Umbilical cord (tissue), 2 donors: Measurements from ENCODE around the gene NAA38. TPM values are rescaled to one million over a fixed set of nuclear protein-coding genes. Genes with fewer than 3 reads are reported as not detected.
"Not testable (repeated sequence)": the region's sequence is repeated elsewhere in the genome, so short reads cannot be mapped to it uniquely, and the experiment has no call there.

Experiments used
- DNase-seq: peaks from one replicate; pipeline ENCODE4 v3.0.0-alpha.2; 2015; ENCODE audit warnings: low spot score
- total RNA-seq: library from RNA; depleted of rRNA; stranded (reverse); fragments of >200 nt; gene quantifications from one replicate; pipeline ENCODE4 v1.2.3, GENCODE V29; 2014; ENCODE audit warnings: low replicate concordance; ENCODE audit not compliant: insufficient read depth

Gene NAA38
- total RNA-seq, 1 donor from 2014 or later, result 55.9 TPM

- DNase-seq, result peak; percentile 23
These were observed 24.7 kb upstream of the NAA38 start for GRCh38 chr17:7882068-7882467.

DNA sequence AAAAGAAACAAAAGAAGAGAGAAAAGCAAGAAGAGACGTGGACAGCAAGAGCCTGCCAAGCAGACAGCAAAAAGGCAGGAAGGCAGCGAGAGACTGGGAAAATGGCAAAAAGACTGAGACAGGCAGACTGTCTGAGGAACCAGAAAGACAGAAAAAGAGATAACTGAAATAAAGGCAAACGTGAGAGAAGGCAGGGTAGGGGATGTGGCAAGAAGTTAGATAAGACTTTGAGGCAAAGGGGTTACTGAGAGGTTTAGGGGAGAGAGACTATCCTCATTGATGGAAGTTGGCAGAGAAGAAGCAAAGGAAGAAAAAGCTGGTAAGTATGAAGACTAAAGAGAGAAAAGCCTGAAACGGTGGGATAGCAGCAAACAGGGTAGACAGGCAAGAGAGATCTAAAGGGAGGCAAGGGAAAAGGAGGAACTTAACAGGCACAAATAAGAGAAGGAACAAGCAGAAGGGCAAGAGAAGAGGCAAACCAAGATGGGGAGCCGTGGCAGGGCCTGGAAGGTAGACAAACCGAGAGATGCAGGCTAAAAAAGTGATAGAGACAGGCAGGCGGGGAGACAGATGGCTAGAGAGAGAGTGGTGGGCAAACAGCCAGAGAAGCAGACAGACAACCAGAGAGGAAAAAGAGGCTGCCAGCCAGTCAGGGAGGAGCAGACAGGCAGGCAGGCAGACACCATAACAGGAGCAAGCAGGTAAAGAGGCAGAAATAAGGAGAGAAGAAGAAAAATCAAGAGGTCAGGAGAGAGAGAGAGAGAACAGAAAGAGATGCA lies 24.1 kb upstream of the NAA38 start:
- DNase-seq, result peak; percentile 69

GRCh38 chr17:7880076-7880868 lies 22.9 kb upstream of the NAA38 start:
- no peak for DNase-seq

GRCh38 chr17:7878234-7878633 lies 20.9 kb upstream of the NAA38 start:
- no peak for DNase-seq

GRCh38 chr17:7875804-7876370 lies 18.5 kb upstream of the NAA38 start:
- no peak for DNase-seq

DNA sequence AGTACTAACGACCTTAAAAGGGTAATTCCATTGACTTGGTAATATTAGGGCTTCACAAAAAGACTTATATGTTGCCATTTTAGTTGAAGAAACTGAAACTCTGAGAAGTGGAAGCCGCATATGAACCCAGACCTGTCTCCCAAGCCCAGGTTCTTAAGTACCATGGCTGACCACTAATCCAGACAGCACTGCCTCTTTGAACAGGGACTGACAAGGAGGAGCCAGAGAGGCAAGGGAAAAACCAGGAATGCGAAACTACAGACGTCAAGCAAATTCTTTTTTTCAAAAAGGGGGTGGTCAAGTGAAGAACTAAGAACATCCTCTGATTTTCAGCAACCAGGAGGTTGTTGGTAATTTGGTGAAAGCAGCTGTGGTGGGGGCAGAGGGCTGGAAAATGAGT lies 15.7 kb upstream of the NAA38 start:
- DNase-seq, result peak; percentile 73

DNA sequence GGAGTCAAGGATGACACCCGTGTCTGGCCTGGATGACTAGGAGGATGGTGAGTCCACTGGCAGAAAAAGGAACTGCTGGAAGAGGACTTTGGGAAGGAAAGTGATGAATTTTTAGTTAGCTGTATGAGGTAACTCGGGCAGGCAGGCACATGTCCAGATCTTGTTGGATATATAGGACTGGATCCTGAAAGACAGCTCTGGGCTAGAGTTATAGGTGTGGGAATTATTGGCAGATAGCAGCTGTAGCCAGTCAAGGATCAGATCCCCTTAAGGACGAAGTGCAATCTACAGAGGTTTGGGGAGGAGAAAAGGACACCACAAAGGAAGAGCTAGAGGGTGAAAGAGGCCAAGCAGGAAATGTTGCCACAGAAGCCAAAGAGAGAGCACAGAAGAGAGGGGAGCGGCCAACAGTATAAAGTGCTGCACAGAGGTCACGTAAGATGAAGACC lies 10.5 kb upstream of the NAA38 start:
- no peak for DNase-seq

DNA sequence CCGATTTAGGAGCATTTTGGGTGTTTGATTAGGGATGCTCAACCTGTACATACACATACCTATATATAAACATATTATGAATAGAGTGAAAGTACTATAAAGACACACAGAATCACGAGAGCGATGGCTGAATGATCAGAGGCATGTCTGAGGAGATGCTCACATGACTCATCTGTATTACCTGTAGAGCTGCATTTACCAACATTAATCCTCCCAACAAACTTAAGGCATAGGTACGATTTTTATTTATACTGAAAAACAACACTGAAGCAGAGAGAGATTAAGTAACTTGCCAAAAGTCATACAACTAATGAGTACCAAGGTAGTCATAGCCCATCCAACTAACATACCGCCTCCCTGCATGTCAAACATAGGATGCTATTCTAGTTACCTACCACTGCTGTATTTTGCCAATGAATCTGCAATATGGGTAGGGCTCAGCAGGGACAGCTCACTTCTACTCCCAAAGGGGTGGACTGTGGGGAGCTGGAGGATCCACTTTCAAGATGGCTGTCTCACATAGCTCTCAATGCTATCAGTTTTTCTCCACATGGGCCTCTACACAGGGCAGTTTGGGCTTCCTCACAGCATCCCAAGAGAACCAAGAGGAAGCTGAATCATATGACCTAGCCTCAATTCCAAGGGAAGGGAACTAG lies 7.8 kb upstream of the NAA38 start:
- DNase-seq, result no peak

GRCh38 chr17:7864384-7864783 lies 7.0 kb upstream of the NAA38 start:
- DNase-seq, result not testable (repeated sequence)

GRCh38 chr17:7862692-7863437 lies 5.5 kb upstream of the NAA38 start:
- peak; percentile 66 for DNase-seq

GRCh38 chr17:7859028-7859427 lies 1.7 kb upstream of the NAA38 start:
- no peak for DNase-seq

DNA sequence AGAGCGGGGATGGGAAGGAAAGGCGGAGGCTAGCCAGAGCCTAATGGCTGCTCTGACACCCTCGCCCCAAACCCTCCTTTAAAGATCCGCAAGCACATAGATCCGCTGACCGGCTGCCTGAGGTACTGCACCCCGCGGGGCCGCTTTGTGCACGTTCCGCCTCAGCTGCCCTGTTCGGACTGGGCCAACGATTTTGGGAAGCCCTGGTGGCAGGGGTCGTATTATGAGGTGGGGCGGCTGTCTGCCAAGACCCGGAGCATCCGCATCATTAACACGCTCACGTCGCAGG lies 1.1 kb upstream of the NAA38 start:
- no peak for DNase-seq

DNA sequence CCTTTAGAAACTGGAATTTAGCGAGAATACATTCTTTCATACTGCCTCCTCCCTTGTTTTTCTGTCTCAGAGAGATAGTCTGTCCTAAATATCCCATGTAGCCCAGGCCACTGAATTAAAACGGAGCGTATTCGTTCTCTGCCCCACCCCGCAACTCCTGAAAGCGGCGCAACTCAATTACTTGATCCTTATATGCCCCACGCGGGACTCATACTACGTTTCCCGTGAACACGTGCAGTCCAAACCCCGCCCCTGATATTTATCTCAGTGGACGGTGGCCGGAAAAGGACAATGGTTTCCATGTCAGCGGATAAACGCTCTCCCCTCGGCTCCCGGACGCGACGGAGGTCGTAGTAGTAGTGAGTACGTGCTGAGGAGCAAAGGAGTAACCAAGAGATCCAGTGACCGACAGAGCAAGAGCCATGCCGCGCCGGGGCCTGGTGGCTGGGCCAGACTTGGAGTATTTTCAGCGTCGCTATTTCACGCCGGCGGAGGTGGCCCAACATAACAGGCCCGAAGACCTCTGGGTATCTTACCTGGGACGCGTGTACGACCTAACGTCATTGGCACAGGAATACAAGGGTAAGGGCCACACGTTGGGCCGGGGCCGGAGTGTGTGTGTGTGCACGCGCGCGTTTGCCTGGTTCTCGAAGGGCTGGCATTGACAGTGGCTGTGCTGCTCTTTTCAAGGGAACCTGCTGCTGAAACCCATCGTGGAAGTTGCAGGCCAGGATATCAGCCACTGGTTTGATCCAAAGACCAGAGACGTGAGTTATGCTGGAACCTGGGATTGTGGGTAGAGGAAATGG lies 558 bp upstream of the NAA38 start, which contains the start of gene CYB5D1:
Gene CYB5D1, plus strand, starts transcription at position 291 of the 809 bp plus-strand sequence. Its CDS starts 132 bp downstream, at position 423.
- peak; percentile 97 for DNase-seq

- peak; percentile 70 for DNase-seq
These were observed 1.1 kb downstream of the NAA38 start for GRCh38 chr17:7856011-7856810.

- no peak for DNase-seq
These were observed 1.7 kb downstream of the NAA38 start for GRCh38 chr17:7855660-7856010.

GRCh38 chr17:7854851-7855659 lies 2.3 kb downstream of the NAA38 start, which contains the start of gene TMEM88:
Gene TMEM88, plus strand, starts transcription at chr17:7855066. Its CDS starts 9 bp downstream, at chr17:7855075.
- DNase-seq, result peak; percentile 57

GRCh38 chr17:7854078-7854777 lies 3.1 kb downstream of the NAA38 start:
- no peak for DNase-seq

DNA sequence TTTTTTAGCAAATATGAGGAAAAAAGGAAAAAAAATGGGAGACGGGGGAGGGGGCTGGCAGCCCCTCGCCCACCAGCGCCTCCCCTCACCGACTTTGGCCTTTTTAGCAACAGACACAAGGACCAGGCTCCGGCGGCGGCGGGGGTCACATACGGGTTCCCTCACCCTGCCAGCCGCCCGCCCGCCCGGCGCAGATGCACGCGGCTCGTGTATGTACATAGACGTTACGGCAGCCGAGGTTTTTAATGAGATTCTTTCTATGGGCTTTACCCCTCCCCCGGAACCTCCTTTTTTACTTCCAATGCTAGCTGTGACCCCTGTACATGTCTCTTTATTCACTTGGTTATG lies 3.7 kb downstream of the NAA38 start:
- peak; percentile 1 for DNase-seq
